ENCODE results near the gene ITCH.

GRCh38 chr20:34495307-34495706, 132.2 kb downstream of the ITCH start:
- TF ChIP-seq CTCF (IDR thresholded peaks at IDR 0.05; ENCODE audit: borderline replicate concordance, extremely low read depth, low read length, poor library complexity, severe bottlenecking) (no peak), EZH2 (IDR thresholded peaks at IDR 0.05; ENCODE audit: borderline replicate concordance, low read depth, low read length, severe bottlenecking) (no peak)
